ENCODE measurements around the gene RPL32. TPM values are rescaled to one million over a fixed set of nuclear protein-coding genes. Genes with fewer than 3 reads are reported as not detected.

RPL32 gene
- total and polyA plus RNA-seq, 4 donors: 218 to 1,124 (median 577) TPM

DNA sequence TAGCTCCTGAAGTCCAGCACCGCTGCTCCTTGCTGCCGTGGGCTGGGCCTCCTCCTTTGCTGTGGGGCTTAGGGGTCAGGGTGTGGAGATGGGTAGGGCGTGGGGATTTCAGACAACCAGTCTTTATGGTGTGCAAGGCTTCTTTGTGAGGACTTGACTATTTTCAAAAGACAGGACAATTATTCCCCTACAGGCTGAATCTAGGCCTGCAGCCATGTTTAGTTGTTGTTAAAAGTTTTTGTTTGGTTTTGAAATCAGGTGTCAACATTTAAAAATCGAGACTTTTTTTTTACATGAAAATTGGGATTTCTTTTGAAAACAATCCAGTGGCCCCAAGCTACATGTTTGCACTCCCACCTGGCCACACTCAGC, 10.6 kb downstream of the RPL32 start:
- Histone ChIP-seq H3K4me3 (ENCODE audit: low read depth in 1 of 3, low read length in 3 of 3) (no peak overlapping the region), H3K27me3 (ENCODE audit: control insufficient read depth in 4 of 4, insufficient read depth in 4 of 4, low read length in 3 of 4) (no peaks in the 10 kb centered on the region), H3K4me1 (ENCODE audit: control insufficient read depth in 4 of 4, insufficient read depth in 4 of 4, low read length in 3 of 4) (no peaks in the 10 kb centered on the region), H3K36me3 (ENCODE audit: control insufficient read depth in 4 of 4, insufficient read depth in 3 of 4, low read depth in 1 of 4, low read length in 3 of 4) (peaks cover 4 to 45% (median 36%) of the 10 kb centered on the region in 4 donors), H3K9ac (ENCODE audit: low read depth in 1 of 2, low read length in 2 of 2) (no peak overlapping the region), H3K9me3 (ENCODE audit: control insufficient read depth in 4 of 4, low read length in 3 of 4) (no peaks in the 10 kb centered on the region), H3K27ac (ENCODE audit: low read depth in 1 of 2, low read length in 2 of 2) (no peak overlapping the region)
- WGBS: 91% methylated on average over 4 of the region's 4 CpGs
- TF ChIP-seq, protein P1, sequence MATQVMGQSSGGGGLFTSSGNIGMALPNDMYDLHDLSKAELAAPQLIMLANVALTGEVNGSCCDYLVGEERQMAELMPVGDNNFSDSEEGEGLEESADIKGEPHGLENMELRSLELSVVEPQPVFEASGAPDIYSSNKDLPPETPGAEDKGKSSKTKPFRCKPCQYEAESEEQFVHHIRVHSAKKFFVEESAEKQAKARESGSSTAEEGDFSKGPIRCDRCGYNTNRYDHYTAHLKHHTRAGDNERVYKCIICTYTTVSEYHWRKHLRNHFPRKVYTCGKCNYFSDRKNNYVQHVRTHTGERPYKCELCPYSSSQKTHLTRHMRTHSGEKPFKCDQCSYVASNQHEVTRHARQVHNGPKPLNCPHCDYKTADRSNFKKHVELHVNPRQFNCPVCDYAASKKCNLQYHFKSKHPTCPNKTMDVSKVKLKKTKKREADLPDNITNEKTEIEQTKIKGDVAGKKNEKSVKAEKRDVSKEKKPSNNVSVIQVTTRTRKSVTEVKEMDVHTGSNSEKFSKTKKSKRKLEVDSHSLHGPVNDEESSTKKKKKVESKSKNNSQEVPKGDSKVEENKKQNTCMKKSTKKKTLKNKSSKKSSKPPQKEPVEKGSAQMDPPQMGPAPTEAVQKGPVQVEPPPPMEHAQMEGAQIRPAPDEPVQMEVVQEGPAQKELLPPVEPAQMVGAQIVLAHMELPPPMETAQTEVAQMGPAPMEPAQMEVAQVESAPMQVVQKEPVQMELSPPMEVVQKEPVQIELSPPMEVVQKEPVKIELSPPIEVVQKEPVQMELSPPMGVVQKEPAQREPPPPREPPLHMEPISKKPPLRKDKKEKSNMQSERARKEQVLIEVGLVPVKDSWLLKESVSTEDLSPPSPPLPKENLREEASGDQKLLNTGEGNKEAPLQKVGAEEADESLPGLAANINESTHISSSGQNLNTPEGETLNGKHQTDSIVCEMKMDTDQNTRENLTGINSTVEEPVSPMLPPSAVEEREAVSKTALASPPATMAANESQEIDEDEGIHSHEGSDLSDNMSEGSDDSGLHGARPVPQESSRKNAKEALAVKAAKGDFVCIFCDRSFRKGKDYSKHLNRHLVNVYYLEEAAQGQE (IDR thresholded peaks at IDR 0.05): no peak
- TF ChIP-seq, protein P2, sequence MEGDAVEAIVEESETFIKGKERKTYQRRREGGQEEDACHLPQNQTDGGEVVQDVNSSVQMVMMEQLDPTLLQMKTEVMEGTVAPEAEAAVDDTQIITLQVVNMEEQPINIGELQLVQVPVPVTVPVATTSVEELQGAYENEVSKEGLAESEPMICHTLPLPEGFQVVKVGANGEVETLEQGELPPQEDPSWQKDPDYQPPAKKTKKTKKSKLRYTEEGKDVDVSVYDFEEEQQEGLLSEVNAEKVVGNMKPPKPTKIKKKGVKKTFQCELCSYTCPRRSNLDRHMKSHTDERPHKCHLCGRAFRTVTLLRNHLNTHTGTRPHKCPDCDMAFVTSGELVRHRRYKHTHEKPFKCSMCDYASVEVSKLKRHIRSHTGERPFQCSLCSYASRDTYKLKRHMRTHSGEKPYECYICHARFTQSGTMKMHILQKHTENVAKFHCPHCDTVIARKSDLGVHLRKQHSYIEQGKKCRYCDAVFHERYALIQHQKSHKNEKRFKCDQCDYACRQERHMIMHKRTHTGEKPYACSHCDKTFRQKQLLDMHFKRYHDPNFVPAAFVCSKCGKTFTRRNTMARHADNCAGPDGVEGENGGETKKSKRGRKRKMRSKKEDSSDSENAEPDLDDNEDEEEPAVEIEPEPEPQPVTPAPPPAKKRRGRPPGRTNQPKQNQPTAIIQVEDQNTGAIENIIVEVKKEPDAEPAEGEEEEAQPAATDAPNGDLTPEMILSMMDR (IDR thresholded peaks at IDR 0.05; ENCODE audit: low read depth, low read length, missing input control): peak; percentile 7
- DNase-seq (ENCODE audit: low spot score): no peak

DNA sequence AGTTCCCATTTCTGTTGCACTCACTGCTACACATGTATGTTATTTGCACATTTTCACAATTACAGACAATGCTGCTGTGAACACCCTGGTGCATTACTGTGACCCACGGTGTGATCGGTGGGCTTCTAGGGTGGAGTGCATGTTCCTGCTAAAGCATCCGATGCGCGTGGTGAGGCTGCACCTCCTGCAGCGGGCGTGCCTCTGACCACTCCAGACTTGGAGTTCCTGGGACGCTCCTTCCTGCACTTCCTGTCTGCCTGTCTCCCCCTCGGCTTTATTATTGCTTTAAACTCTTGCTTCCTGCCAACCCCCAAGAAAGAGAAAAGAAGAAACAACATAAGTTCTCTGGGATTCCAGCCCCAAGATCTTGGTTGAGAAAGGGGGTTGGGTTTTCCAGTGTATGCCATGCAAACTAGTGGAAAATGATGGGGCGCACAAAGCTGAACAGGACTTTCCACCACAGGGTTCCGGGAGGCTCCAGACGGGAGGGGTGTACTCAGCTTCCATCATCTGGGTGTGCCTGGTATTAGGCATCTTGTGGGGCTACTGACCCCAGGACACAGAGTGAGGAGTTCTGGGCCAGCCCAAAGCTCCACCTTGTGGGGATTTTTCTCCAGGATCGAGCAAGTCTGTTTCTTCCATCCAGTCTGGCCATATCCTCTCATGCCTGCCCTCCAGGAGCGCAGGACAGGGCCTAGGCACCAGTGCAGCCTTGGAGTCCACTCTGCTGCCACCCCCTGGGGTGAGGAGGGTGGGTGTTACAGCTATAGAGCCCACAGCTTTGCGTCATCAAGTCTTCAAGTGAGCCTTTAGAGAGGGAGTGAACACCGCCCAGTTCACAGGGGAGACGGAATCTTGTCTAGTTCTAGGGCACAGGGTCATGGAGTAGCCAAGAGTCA, 11.2 kb downstream of the RPL32 start:
- Histone ChIP-seq H3K27ac (ENCODE audit: low read depth in 1 of 2, low read length in 2 of 2) (no peak overlapping the region), H3K4me1 (ENCODE audit: control insufficient read depth in 4 of 4, insufficient read depth in 4 of 4, low read length in 3 of 4) (no peaks in the 10 kb centered on the region), H3K36me3 (ENCODE audit: control insufficient read depth in 4 of 4, insufficient read depth in 3 of 4, low read depth in 1 of 4, low read length in 3 of 4) (peaks cover 4 to 39% (median 30%) of the 10 kb centered on the region in 4 donors), H3K9ac (ENCODE audit: low read depth in 1 of 2, low read length in 2 of 2) (no peak overlapping the region), H3K4me3 (ENCODE audit: low read depth in 1 of 3, low read length in 3 of 3) (no peak overlapping the region), H3K27me3 (ENCODE audit: control insufficient read depth in 4 of 4, insufficient read depth in 4 of 4, low read length in 3 of 4) (no peaks in the 10 kb centered on the region), H3K9me3 (ENCODE audit: control insufficient read depth in 4 of 4, low read length in 3 of 4) (no peaks in the 10 kb centered on the region)
- DNase-seq (ENCODE audit: low spot score): no peak
- WGBS: 80% methylated on average over 17 of the region's 17 CpGs
- TF ChIP-seq GABPA (IDR thresholded peaks at IDR 0.05 in 1 of 2, conservative IDR thresholded peaks at IDR 0.05 in 1 of 2): no peak
- TF ChIP-seq FOXA2 (IDR thresholded peaks at IDR 0.05): no peak
- TF ChIP-seq, protein P3, sequence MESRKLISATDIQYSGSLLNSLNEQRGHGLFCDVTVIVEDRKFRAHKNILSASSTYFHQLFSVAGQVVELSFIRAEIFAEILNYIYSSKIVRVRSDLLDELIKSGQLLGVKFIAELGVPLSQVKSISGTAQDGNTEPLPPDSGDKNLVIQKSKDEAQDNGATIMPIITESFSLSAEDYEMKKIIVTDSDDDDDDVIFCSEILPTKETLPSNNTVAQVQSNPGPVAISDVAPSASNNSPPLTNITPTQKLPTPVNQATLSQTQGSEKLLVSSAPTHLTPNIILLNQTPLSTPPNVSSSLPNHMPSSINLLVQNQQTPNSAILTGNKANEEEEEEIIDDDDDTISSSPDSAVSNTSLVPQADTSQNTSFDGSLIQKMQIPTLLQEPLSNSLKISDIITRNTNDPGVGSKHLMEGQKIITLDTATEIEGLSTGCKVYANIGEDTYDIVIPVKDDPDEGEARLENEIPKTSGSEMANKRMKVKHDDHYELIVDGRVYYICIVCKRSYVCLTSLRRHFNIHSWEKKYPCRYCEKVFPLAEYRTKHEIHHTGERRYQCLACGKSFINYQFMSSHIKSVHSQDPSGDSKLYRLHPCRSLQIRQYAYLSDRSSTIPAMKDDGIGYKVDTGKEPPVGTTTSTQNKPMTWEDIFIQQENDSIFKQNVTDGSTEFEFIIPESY (IDR thresholded peaks at IDR 0.05): no peak
- TF ChIP-seq, protein P4, sequence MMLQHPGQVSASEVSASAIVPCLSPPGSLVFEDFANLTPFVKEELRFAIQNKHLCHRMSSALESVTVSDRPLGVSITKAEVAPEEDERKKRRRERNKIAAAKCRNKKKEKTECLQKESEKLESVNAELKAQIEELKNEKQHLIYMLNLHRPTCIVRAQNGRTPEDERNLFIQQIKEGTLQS (IDR thresholded peaks at IDR 0.05): no peak
- TF ChIP-seq, protein P2 (IDR thresholded peaks at IDR 0.05; ENCODE audit: low read depth, low read length, missing input control): no peak
- TF ChIP-seq HNF4G (IDR thresholded peaks at IDR 0.05): no peak
- TF ChIP-seq EGR1 (IDR thresholded peaks at IDR 0.05; ENCODE audit: low read depth in 2 of 2): no peak
- TF ChIP-seq JUND (IDR thresholded peaks at IDR 0.05): no peak
- TF ChIP-seq, protein P1 (IDR thresholded peaks at IDR 0.05): no peak
- TF ChIP-seq HNF4A (conservative IDR thresholded peaks at IDR 0.05): no peak
- TF ChIP-seq TAF1 (conservative IDR thresholded peaks at IDR 0.05): no peak
- TF ChIP-seq YY1 (IDR thresholded peaks at IDR 0.05): no peak
- TF ChIP-seq RAD21 (IDR thresholded peaks at IDR 0.05): no peak
- TF ChIP-seq FOXA1 (IDR thresholded peaks at IDR 0.05): no peak
- no peak for TF ChIP-seq NR2F2 (IDR thresholded peaks at IDR 0.05)
- TF ChIP-seq, protein P5, sequence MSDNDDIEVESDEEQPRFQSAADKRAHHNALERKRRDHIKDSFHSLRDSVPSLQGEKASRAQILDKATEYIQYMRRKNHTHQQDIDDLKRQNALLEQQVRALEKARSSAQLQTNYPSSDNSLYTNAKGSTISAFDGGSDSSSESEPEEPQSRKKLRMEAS (IDR thresholded peaks at IDR 0.05): no peak
- no peak for TF ChIP-seq SP1 (IDR thresholded peaks at IDR 0.05)
